MV-4-11 (cell line): ENCODE measurements around the gene FOXJ1.

Experiments
- DNase-seq: peaks from one replicate; lab custom pipeline; 2025; lab: John Stamatoyannopoulos, UW

The FOXJ1 gene

DNA sequence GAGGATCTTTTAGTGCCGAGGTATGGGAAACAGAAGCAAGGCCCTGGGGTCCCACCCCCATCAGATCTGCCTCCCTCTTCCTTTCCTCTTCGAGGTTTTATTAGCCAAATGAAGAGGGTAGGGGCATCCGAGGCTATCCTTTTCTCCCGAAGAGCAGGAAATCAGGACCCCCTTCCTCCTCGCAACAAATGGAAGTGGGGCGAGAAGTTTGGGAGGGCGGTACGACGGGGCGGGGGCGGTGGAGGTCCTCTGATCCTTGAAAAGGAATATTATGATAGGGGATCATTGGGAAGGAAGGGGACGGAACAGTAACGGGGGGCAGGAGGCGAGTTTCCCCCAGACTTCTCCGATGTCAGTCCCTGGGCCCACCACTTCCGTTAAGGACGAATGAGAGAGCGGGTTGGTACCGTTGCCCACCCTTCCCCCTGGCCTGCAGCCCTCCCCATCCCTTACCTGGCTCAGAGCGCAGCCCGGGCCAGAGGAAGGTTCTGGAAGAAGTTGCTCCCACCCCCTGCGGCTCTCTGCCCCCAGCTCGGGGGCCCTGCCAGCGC lies 309 bp downstream of the FOXJ1 start:
- no peak for DNase-seq

DNA sequence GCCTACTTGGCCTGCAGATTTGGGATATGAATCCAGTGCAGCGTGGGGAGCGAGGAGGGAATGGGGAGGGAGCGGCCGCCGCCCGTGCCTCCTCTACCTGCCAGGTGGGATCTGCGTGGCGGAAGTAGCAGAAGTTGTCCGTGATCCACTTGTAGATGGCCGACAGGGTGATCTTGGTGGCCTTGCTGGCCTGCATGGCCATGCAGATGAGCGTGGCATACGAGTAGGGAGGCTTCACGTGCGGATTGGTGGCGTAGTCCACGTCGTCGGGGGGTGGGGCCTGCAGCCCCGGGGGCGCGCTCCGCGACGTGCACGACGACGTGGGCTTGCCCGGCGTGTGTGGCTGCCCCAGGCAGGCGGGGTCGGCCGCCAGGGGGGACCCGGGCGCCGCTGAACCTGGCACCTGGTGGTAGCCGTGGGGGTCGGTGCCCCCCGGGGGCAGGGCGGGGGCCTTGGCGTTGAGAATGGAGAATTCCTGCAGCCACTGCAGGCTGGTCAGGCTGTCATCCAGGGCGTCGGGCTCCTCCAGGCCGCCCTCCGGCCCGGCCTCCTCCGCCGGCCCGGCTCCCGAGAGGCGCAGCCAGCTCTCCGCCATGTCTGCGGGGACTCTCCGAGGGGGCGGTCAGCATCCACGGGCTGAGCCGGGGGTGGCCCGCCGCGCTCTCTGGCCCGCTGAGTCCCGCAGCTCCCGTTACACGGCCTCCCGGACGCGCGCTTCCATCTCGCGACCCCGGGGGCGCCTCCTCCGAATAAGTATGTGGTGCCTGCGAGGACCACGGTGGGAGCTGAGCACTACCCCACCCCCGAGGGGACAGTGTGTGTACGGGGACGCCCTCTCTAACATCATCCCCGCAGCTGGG lies 1.0 kb downstream of the FOXJ1 start:
- DNase-seq = no peak

DNA sequence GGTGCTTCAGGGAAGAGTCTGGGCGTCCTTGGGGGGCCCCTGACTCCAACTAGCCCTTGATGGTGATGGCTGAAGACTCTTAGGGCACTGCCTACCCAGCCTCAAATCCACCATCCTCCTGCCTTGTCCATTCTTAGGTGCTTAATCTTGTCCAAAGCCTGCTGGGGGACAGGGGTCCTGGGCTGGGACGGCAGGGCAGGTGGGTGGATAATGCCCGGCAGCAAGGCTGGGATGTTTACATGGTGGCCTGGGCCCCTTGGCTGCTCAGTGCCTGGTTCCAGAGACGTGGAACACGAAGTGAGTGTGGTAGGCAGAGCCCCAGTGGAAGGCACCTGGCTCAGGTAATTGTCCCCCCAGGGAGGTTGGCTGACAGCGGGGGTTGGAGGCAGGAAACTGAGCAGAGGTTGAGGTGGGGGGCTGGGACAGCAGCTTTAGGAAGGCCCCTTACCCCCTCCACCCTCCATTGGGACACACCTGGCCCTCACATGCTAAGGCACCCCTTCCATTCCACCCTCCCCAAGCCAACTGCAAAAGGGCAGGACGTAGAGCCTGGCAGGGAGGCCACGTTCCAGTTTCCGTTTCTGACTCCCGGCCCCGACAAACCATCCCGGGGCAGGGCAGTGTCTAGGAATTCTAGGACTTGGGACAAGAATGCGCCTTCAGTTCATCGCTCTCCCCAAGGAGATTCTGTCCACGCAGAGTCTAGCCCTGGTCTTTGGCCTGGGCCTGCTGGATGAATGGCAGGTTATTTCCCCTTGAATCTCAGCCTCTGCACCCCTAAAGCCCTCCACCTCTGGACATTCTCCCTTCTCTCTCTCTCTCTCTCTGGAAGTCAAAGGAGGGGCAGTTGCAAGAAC lies 1.9 kb downstream of the FOXJ1 start:
- DNase-seq = no peak

DNA sequence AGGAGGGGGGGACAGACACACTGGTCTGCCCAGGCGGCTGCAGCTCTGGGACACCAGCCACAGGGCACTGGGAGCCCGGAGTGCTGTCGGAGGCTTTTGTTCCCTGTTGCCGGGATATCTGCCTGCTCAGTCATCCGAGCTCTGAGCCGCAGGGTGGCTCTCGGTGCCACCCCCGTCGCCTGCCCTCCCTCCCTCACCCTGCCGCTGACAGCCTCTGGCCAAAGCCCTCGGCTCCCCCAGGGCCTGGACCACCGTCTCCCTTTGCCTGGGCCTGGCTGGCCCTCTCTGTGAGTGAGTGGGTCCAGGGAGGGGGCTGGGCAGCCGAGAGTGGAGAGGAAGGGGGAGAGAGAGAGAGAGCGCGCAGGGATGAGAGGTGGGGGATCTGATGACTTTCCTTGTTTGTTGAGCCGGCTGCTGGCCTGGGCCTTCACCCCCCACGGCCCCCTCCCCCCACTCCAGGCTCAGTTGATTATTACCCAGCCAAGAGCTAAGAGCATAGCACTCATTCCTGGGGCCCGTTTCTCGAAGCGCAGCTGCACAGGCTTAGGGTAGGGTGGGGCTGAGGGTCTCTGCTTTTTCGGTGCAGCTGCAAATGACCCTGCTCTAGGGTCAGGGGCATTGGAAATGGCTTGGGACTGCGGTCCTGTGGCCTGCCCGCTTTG lies 2.7 kb downstream of the FOXJ1 start:
- no peak for DNase-seq

DNA sequence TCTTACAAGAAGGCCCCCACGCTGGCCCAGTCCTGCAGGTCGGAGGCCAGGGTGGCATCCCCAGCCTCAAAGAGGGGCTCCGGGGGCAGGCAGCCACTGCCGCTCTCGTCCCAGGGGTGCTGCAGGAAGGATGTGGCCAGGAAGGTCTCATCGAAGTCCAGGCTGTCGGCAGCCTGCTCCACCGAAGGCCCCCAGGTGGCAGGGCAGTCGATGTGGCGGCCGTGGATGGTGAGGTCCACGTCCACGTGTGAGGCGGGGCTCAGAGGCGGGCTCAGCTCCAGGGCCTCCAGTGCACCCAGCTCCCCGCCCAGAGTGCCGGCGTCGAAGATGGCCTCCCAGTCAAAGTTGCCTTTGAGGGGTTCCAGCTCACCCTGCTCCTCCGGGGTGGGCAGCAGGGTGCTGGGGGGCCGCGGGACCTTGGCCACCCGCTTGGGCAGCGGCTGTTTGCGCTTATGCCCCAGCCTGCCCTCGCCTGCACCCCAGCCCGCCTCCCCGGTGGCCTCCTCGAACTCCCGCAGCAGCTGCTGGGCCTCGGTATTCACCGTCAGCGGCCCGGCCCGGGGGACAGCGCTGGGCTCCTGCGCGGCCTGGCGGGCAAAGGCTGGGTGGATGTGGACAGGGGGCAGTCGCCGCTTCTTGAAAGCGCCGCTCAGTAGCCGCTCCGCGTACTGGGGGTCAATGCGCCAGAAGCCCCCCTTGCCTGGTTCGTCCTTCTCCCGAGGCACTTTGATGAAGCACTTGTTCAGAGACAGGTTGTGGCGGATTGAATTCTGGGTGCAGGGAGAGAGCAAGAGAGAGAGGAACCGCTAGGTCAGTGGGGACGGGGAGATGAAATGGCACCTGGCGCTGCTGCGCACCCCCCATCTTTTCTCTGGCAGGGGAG lies 3.5 kb downstream of the FOXJ1 start:
- DNase-seq = no peak

DNA sequence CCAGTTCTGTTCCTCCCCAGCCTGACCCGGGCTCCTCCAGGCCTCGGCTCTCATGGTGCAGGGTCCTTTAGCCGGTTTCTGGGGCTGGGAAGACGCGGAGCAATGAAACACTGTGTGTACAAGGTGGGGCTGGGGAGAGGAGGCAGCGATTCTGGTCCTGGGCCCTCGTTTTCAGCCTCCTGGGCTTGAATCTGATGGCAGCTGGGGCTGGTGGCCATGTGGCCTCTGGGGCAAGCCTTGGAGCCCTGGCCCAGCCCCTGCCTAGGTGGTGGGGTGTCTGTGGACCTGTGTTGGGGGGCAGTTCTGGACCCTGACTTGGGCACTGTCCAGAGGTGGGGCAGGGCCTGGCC lies 4.1 kb downstream of the FOXJ1 start:
- DNase-seq = no peak

DNA sequence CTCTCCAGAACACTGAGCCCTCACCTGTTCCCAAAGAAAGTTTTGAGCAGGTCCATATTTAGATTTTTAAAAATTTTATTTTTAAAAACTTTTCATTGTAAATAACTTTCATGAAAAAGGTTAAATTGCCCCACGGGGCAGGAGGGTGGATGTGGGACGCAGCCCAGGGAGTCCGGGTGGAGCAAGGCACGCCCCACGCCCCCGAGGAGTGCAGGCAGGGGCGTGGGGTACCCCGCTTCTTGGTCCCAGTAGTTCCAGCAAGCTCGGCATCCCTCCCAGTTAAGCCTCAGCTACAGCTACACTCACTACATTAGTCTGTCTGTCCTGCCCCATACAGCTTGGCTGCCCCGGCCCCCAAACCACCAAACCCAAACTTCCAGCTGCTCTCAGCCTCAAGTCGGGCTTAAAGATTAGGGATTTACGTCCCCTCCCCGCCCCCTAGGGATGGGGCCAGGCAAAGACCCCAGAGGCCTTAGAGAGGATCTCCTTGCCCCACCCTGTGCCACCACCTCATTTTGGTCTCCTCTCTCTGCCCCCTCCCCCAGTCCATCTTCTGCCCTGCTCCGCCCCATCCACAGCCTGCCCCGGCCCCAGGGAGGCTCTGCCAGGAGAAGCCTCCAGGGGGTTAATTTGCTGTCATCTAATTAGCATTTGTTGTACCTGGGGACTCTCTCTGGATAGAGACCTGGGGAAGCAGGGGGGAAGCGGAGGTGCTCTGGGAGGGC lies 4.6 kb downstream of the FOXJ1 start:
- no peak for DNase-seq

DNA sequence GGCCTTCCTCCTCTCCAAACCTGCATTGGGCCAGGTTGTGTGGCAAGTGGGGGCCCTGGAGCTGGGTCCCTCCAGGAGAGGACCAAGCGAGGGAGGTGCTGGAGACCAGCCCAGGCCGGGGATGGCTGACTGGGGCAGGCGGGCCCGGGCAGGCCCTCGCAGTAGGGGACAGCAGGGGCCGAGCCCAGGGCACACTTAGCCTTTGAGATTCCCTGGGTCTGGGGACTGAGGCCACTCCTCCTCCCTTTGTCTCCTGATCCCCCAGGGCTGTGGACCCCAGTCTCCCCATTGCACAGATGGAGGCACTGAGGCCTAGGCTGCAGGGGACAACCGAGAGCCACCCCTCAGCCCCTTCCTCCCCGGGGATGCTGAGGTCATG lies 5.2 kb downstream of the FOXJ1 start:
- DNase-seq = no peak

DNA sequence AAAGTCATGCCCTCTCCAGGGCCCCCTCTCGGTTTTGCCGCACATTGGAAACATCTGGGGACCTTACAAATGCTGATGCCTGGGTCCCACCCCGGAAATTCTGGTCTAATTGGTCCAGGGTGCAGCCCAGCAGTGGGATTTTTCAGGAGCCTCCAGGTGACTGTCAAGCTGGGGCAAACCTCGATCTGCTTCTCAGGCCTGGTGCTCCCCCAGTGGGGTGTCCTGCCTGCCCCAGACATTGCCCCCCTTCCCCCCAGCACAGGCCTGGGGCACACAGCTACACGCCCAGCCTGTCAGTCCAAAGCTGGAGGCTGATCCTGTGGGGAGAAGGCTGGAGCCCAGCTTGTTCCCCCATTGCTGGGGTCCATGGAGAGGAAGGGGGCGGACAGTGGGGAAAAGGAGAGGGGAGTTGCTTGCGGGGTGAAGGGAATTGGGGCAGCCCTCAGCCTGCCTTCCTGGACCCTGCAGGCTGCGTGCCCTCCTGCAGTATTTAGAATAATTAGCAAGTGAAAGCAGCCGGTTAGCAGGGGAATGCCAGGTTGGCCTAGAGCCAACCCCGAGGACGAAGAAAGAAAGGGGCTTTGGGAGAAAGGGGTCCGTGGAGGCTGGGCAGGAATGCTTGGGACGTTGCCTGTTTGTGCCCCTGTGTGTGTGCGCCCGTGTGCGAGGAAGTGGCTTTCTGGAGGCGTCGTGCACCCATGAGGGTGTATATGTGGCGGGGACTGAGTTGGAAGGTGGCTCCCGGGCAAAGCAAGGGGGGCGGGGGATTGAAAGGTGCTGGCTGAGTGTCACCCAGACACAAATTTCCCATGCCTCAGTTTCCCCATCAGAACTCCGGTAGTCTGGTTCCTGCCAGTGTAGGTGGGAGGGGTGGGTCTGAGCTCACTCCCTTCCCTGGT lies 5.9 kb downstream of the FOXJ1 start:
- no peak for DNase-seq

DNA sequence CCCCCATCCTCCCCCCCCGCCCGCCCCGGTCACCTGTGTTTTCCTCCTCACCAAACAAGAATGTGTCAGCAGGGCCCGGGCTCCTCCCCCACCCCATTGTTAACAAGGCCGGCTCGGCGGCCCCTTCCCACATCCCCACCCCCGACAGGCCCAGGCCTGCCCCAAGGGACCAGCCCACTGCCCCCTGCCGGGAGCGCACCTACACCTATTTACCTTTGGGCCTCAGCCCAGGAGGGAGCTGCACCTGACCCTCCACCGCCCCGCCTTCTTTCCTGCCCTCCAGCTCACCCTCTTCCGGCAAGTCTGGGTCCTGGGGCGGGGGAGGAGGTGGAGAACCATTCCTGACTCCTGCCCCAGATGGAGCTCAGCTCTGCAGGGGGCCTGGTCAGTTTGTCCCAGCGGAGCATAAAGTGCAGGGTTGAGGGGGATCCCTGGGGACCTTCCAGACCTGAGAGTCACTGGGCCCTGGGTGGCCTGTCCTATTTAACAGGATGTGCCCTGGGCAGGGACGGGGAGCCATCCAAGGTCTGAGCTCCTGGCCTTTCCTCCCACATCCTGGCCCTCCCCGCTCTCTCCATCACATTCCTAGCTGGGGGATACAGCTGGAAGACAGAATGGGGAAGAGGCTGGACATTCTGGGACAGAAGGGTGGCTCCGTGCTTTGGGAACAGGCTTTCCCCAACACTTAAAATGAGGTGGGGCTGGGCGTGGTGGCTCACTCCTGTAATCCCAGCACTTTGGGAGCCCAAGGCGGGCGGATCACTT lies 8.3 kb downstream of the FOXJ1 start:
- no peak for DNase-seq

DNA sequence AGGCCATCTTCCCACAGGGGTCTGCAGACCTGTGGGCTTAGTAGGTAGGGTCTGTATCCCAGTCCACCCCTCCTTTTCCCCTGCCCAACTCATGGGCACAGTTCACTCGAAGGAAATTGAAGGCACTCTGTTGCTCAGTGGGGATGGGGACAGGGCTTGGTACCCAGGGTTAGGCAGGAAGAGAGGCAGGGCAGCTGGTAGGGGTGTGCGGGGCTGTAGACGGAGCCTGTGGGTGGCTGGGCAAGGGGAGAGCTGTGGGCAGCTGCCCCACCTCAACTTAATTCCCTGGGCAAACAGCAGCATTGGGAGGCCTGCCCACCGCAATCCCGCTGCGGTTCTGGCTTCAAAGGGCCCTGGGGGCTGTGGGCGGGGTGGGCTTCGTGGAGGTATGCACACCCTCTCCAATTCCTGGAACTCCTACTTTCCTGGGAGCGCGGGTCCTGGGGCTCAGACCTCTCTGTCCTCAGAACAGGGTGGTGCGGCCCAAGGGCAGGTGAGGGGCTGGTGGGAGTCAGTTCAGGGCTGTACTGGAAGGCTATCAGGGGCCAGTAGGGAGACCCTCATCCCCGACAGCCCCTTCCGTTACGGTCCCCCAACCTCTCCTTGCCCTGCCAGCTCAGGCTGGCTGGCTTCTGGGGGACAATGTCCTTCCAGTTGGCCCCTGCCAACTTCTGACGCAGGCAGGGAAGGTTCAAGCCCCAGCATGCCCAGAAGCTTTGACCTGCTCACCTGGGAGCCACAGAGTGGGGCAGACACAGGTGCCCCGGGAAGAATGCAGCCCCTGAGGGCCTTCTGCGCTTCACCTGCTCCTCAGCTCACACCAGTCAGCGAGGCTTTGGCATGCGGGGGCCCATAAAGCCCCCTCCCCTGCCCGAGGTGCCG lies 9.1 kb downstream of the FOXJ1 start:
- no peak for DNase-seq

DNA sequence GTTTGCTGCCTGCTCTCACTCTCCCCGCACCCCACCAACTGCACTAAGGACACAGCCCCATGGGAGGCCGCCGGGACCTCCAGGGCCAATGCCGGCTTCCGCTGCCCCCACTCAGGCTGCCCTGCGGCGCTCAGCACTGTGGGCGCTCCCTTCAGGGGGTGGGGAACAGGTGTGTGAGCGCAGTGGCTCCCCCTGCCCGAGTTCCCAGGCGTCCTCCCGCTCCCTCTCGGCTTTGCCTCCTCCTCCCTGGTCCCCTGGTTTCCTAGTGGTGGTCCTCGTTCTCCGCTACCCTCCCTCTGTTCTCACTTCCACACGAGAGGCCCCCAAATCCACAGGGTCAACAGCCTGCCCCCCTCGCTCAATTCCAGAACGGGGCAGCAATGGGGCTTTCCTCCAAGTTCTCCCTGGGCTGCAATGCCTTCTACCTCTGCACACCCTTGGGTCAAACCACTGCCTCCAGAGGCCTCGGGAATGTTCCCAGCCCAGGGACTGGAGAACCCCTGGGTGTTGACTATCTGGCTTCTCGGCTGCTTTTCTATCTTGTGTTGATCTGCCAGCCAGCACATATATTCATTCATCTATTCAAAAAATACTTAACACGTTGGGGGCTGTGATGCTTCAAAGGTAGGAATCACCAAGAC lies 9.9 kb downstream of the FOXJ1 start:
- no peak for DNase-seq

DNA sequence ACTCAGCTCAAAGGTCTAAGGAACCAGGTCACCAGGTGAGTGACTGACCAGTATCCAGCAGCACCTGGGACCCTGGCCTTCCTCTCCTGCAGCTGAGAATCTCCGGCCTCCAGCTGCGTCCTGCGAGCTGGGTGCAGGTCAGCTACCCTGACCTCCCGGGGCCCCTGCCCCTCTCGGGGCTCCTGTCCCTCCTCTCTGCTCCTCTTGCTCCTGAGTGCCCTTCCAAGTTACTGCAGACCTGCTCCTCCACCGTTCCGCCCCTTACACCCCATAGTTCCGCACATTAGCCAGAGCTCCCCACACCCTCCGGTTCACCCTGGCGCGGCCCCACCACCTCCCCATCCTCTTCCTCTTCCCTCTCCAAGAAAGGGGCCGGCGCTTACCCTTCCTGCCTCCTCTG lies 10.6 kb downstream of the FOXJ1 start:
- DNase-seq = no peak

DNA sequence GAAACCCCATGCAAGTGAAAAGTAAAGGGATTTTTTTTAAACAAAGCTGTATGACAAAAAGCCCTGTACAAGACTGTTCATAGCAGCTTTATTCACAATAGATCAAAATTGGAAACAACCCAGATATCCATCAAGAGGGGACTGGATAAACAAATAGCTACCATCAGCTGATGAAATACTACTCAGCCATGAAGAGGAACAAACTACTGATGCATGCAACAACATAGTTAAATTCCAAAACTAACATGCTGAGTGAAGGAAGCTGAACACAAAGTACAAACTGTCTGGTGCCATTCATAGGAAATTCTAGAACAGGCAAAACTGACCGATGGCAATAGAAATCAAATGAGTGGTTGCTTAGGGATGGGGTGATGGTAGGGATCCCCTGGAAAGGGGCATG lies 15.1 kb downstream of the FOXJ1 start:
- DNase-seq = no peak

DNA sequence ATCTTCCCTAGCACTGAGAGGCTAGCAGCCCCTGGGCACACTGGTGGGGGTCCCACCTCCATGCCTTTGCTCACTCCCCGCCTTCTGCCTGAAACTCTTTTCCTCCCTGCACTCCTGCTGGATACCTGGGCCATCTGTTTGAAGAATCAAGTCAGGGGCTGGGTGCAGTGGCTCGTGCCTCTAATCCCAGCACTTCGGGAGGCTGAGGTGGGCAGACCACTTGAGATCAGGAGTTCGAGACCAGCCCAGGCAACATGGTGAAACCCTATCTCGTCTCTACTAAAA lies 15.7 kb downstream of the FOXJ1 start:
- no peak for DNase-seq

DNA sequence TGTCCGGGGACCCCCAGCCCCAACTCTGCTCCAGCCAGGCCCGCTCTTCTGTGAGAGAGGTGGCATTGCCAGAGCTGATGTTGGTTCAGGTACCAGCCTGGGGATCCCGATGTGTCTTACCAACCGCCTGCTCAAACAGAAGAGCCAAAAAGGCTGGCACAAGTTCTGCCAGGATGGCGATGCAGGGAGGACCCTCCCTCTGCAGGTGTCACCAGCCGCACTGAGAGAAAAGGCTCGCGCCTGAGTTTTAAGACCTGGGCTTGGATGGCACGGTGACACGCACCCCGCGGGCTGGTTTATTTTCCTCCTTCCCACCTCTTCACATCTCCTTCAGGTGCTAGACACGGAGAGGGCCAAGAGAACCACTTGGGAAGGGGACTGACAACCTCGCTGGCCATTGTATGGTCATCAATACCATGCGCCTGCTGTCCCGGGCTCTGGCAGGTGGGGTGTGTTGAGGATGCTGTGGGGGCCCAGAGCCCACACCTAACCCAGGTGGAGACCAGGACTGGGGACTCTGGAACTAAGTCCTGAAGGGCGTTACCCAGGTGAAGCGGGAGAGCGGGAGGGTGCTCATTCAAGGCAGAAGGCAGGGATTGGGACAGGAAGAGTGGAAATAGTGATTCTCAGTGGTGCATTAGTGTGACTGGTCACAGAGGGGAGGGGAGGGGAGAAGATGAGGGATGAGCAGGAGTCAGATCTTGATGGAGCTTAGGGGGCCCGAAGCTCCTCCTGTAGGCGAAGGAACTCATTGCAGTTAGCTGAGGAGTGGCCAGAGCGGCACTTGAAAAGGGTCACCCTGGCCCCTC lies 16.3 kb downstream of the FOXJ1 start:
- no peak for DNase-seq
